ENCODE data around the gene LARGE1.

LARGE1 gene

DNA sequence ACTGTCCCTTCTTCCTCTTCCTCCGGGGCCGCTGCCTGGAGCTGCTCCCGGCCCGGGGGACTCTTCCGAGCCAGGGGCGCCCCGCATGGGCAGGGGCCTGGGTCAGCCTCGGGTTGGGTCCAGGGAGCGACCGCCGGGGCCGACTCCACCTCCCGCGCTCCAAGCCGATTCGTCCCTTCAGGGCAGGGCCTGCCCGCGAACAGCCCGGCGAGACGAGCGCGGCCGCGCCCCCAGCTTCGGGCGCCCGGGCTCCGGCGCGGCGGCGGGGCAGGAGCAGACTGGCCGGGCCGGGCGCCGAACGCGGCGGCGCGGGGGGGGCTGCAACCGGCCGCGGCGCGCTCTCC is at the start of gene LARGE1:
Gene LARGE1 (minus strand): TSS at position 280 of the 344 bp plus-strand sequence.
- in situ Hi-C loops (cut with MboI; ENCODE audit: low sequenced_read_pairs) = no loop called here

GRCh38 chr22:33969045-33969444 is 48.8 kb upstream of the LARGE1 start:
- in situ Hi-C loops (cut with MboI; ENCODE audit: low sequenced_read_pairs) = no loop called here

GRCh38 chr22:33964121-33964520 is 43.8 kb upstream of the LARGE1 start:
- in situ Hi-C loops (cut with MboI; ENCODE audit: low sequenced_read_pairs) = no loop called here

DNA sequence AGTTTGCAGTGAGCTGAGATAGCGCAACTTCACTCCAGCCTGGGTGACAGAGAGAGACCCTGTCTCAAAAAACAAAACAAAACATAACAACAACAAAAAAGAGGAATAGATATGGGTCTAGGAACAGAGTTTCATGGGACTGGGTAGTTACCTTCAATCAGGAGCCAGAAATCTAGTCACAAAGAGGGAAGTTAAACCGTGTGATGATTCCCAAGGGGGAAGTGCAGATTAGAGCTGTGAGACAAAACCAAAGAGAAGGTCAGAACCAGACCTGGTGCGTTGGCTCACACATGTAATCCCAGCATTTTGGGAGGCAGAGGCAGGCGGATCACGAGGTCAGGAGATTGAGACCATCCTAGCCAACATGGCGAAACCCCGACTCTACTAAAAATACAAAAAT is 42.1 kb upstream of the LARGE1 start:
- in situ Hi-C loops (cut with MboI; ENCODE audit: low sequenced_read_pairs) = no loop called here

DNA sequence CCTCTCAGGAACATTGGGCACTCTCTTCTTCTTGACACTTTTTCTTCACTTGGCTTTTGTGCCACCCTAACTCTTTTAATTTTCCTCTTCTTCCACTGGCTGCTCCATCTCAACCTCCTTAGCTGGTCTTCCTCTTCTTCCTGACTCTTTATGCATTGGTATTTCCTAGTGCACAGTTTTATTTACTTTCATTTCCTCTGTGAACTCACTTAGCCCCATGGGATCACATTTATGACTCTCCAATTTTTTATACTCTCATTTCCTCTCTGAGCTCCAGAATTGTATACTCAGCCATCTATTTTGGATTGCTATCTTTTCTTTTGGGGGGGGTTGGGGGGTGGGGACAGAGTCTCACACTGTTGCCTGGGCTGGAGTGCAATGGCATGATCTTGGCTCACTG is 38.5 kb upstream of the LARGE1 start:
- in situ Hi-C loops (cut with MboI; ENCODE audit: low sequenced_read_pairs) = no loop called here

- in situ Hi-C loops (cut with MboI; ENCODE audit: low sequenced_read_pairs) = no loop called here
Observed at GRCh38 chr22:33957086-33957485, 36.8 kb upstream of the LARGE1 start.

GRCh38 chr22:33952776-33953175 is 32.5 kb upstream of the LARGE1 start:
- in situ Hi-C loops (cut with MboI; ENCODE audit: low sequenced_read_pairs) = no loop called here

GRCh38 chr22:33940741-33941140 is 20.5 kb upstream of the LARGE1 start:
- in situ Hi-C loops (cut with MboI; ENCODE audit: low sequenced_read_pairs) = no loop called here

GRCh38 chr22:33932997-33933396 is 12.7 kb upstream of the LARGE1 start:
- in situ Hi-C loops (cut with MboI; ENCODE audit: low sequenced_read_pairs) = no loop called here

- in situ Hi-C loops (cut with MboI; ENCODE audit: low sequenced_read_pairs) = no loop called here
Observed at GRCh38 chr22:33931406-33931805, 11.1 kb upstream of the LARGE1 start.

- in situ Hi-C loops (cut with MboI; ENCODE audit: low sequenced_read_pairs) = no loop called here
Observed at GRCh38 chr22:33927752-33928151, 7.5 kb upstream of the LARGE1 start.

GRCh38 chr22:33925194-33925593 is 4.9 kb upstream of the LARGE1 start:
- in situ Hi-C loops (cut with MboI; ENCODE audit: low sequenced_read_pairs) = no loop called here

DNA sequence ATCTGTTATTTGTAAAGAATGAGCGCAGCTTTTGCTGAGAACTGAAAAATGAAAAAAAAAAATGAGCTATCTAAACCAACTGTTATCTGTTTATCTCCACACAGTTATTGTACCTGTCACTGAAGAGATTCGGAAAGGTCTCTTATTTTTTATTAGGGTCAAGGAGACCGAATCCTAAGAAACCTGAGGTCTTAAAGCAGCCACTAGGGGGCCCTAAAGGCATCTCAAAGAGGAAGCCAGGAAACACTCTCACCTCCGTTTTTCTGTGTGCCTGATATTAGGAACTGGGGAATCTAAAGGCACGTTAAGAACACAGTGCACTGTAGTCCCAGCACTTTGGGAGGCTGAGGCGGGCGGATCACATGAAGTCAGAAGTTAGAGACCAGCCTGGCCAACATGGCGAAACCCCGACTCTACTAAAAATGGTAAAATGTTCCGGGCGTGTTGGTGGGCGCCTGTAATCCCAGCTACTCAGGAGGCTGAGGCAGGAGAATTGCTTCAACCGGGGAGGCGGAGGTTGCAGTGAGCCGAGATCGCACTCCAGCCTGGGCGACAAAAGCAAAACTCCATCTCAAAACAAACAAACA is 3.5 kb upstream of the LARGE1 start:
- in situ Hi-C loops (cut with MboI; ENCODE audit: low sequenced_read_pairs) = no loop called here

DNA sequence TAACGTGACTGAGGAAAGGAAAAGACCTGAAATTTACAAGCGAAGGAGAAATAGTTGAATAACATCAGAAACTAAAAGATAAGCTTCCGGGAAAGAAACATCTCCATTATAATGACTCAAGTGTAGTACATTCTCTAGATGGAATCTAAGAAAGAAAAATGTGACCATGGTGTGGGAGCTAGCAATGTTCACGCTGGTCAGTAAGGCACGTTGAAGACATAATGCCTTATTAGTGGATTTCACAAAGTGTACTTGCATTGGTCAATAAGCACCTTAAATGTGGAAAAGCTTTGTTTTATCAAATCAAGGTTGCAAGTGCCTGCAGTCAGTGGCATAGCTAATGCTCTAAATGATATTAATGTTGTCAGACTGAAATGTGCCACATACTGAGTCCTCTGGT is 2.8 kb upstream of the LARGE1 start:
- in situ Hi-C loops (cut with MboI; ENCODE audit: low sequenced_read_pairs) = no loop called here

DNA sequence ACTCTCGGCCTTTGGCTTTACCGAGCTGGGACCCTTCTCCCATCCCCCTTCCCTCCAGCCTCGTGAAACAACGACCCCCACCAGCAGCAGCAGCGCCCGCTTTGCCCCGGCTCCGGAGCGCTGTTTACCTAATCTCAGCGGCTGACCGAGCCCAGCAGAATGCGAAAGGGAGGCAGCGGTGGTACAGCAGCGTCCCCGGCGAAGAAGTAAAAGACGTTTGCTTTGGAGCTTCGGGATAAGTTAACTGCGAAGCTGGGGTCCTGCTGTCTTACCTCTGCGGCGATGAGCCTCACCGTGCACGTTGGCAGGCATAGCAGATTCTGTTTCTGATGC is 2.0 kb upstream of the LARGE1 start:
- in situ Hi-C loops (cut with MboI; ENCODE audit: low sequenced_read_pairs) = no loop called here

DNA sequence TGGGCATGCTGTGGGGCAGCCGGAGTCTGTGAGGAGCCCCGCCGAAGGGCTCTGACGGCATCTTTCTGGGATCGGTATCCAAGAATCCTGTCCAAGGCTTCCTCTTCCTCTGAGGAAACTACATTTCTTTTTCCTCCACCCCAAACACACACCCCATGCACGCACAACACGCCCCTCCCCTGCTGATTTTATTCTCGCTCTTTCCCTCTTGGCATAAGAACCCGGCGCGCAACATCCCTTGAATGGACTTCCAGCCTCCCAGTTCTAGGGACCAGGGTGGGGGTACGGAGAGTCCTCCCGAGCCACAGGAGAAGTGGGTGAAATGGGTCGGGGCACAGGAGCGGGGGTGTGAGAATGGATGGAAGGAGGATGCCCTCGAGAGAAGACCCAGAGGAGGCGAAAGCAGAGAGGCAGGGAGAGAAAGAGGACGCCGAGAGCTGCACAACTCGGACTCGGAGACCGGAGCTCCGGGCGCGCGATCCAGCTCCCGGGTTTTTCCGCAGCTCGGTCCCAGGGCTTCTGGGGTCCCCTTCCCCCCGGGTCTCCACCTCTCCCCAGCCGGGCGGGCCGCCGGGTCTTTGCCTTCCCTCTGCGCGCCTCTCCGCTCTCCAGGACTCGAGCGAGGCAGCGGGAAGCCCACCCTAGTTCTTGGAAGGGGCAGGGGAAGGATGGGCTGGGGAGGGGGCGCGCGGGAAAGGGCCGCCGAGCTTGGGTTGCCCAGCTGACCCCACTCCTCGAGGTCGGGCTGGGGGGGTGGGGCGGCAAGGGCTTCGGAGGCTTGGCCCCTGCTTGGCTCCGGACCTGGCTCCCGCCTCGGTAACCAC is 1.5 kb upstream of the LARGE1 start:
- in situ Hi-C loops (cut with MboI; ENCODE audit: low sequenced_read_pairs) = no loop called here

- in situ Hi-C loops (cut with MboI; ENCODE audit: low sequenced_read_pairs) = no loop called here
Observed at GRCh38 chr22:33920927-33921524, 750 bp upstream of the LARGE1 start.

DNA sequence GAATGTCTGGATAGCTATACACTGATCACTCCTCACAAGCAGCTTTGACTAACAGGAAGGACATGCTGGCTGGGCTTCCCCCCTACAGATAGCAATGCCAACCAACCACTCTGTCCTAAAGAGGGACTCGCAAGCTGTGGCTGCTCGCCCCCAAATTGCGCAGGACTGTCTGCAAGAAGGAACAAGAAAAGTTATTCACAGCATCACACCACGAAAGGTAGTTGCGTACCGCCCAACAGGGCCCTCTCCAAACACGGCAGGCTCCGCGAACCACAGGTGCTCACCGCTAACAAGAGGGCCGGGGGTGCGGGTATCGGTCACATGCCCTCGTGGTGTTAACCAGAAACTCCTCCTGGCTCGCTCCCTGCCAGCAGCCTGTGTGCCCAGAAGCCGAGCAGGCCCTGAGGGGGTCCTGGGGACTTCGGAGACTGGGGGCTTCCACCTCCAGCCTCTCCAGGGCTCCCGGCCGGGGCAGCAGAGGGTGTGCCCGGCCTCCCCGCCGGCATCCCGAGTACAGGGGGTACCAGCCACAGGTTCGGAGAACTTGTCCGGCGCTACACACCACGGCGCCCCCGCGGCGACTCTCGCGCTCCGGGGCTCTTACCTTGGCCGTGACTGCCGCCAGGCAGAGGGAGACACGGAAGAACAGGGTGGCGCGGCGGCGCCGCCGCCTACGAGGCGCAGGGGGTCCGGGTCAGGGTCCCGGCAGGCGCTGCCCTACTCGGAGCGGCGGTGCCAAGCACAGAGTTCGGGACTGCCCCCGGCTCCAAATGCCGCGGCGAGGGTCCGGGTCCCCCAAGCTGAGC is 682 bp downstream of the LARGE1 start:
- in situ Hi-C loops (cut with MboI; ENCODE audit: low sequenced_read_pairs) = no loop called here

- in situ Hi-C loops (cut with MboI; ENCODE audit: low sequenced_read_pairs) = no loop called here
Observed at GRCh38 chr22:33918676-33919365, 1.5 kb downstream of the LARGE1 start.

DNA sequence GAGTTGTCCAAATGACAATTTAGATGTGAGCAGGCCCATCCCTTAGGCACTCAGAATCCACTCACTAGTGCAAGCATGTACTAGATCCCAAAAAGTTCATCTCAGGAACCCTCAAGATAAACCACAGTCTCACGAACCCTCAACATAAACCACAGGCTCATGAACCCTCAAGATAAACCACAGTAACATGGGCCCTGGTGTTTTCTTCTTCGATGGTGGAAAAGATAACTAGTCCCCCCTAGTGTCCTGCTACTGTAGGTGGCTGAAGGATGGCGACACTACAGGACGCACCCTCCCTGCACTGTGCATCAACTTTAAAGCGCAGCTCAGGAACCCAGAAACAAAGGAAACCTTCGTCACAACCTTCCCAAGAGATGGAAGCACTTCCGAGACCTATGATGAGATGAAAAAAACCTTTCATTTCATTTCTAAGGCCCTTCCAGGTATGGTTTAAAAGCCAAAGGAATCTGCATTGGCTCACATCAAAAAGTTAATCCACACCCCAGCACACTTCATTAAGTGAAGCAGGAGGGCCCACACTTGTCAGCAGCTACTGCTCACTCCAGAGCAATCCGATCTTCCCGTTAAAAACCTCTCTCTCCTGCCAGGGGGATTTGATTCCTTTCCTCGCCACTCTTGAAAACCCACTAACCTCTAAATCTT is 2.4 kb downstream of the LARGE1 start:
- in situ Hi-C loops (cut with MboI; ENCODE audit: low sequenced_read_pairs) = no loop called here

DNA sequence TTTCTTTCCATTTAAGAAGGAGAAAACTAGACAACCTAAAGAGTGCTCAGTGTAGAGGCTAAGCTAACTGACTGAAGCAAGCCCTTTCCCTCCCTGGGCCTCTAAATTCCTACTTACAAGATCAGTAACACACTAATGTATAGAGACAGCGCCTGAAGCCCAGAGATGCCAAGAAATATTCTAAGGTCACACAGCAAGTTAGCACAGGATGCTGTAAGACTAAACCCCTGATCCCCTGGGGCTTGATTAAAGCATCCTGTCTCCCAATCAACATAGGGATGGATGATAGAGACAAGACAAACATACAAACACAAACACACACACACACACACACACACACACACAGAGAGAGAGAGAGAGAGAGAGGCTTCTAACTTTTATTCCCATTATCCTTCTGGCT is 5.6 kb downstream of the LARGE1 start:
- in situ Hi-C loops (cut with MboI; ENCODE audit: low sequenced_read_pairs) = no loop called here
